ENCODE results near the gene GPR146.

The GPR146 gene

DNA sequence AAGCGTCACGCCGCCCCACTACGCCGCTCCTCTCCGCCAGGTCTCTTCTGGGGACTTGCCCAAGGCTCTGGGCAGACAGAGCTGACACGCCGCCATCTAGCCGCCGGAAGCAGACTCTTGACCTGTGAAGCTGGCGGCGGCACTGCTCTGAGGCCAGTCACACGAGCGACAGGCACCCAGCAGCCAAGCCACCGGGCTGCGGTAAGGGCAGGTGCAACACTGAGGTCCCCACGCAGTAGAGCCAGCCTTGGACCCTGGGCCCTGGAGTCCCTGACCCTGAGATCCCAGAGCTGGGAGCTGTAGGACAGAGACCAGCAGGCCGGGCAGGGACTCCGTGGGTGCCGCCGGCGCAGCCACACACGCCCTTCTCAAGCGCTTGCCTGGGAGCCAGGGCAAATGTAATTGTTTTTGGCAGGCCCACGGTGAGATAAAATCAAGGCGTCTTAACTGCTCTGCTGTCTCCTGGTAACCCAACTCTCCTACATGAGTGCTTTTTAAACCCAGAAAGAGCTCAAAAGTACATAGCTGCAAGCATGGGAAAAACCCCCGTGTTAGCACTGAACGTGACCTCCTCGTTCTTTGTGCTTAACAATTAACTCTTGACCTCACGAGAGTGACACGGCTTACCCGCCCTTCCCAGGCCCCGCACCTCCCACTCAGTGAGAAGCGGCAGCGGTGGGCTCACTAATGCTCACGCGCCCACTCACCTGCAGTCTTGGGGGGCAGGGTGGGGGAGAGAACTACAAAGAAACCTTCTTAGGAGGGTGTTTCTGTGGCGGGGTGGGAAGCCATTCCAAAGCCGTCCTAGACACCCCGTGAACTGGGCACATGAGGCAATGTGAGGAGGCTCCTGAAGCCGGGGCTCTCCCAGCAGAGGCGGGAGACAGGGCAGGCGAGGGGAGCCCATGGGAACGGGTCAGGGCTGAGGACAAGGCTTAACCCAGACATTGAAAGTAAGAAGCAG is 52.1 kb downstream of the GPR146 start:
- no peak for DNase-seq

- DNase-seq: no peak
Measured at GRCh38 chr7:1097120-1097504, 52.8 kb downstream of the GPR146 start.

GRCh38 chr7:1098243-1099153 is 54.2 kb downstream of the GPR146 start:
- no peak for DNase-seq

GRCh38 chr7:1099154-1099542 is 54.8 kb downstream of the GPR146 start:
- no peak for DNase-seq

DNA sequence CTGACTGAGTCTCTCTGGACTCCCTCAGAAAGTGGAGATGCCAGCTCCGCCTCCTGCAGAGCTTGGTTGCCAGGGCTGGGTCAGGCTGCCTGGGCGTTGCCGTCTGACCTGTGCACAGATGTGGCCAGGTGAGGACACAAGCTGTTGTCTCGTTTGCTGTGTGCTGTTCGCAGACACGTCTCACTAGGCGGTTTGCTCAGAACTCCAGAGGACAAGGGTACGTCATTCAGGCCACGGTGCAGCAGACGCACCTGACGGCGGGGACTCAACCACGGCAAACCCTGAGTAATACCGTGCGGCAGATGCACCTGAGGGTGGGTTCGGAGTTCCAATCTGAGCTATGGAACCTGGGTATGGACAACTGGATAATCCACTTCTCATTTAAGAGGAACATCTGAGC is 55.3 kb downstream of the GPR146 start:
- no peak for DNase-seq

- DNase-seq: no peak
Measured at GRCh38 chr7:1100386-1100785, 56.0 kb downstream of the GPR146 start.

DNA sequence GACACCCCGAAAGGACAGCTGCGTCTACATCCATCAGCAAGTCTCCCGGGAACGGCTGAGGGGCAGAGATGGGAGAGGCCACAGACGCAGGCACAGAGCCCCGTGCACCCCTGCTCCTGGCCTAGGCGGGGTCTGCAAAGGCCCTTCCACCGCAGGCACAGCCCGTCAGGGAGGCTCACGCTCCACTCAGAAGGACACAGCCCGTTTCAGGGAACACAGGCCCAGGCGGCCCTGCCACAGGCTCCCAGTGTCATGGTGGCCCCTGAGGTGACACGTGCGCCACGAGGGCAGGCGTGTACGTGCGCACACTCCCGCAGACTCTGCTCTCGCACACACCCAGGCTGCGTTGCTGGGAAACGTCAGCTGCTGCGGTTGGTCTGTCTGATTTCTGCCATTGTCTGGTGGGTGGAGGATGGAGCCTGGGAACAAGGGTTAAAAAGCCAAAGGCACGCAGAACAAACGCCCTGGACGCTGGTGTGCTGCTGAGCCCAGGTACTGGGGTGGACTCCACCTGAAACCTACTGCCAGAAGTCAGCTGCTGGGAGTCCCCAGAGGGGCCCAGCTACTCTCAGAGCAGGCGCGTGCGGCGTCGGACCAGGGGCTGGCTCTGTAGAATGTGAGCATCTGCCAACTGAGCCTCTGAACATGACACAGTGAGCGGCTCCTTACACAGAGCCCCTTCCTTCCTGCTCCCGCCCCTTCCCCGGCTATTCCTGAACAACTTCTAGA is 56.7 kb downstream of the GPR146 start:
- no peak for DNase-seq

DNA sequence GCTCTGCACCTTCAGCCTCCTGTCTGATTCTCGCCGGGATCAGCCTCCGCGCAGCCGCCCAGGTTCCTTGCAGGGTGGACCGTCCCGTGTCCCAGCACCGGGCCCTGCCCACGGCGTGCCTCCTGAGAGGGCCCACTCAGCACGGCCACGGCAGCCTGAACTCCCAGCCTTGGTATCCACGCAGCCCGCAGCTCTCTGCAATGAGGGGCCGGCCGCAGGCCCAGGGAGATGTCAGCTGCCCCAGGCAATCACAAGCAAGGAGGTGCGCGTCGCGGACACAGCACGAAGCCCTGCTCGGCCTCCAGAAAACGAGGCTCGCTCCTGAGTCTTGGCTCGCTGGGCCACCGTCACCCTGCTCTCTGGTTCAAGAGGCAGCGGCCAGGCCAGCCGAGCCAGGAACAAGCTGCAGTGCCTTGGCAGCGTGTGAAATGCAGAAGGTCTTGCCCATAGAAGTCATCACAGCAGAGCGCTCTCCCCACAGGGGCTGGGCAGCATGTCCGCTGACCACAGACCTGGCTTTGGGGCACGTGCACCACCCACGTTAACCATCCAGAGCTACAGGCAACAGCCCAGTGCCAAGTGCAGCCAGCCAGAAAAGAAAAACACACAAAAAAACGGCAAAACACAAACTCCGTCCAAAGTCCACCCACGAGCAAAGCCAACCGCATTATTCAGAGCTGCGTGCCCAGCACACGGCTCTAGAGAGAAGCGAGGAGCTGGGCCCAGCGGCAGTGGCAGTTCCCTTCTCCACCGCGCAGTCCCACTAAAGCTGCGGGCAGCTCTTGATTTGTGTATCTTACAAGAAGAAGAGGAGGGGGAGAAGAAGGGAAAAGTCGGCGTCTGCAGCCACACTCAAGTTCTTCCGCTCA is 57.5 kb downstream of the GPR146 start:
- DNase-seq: no peak

GRCh38 chr7:1103009-1103788 is 58.9 kb downstream of the GPR146 start:
- DNase-seq: no peak

- DNase-seq: no peak
Measured at GRCh38 chr7:1103789-1104515, 59.6 kb downstream of the GPR146 start.

GRCh38 chr7:1104516-1105179 is 60.3 kb downstream of the GPR146 start:
- no peak for DNase-seq

DNA sequence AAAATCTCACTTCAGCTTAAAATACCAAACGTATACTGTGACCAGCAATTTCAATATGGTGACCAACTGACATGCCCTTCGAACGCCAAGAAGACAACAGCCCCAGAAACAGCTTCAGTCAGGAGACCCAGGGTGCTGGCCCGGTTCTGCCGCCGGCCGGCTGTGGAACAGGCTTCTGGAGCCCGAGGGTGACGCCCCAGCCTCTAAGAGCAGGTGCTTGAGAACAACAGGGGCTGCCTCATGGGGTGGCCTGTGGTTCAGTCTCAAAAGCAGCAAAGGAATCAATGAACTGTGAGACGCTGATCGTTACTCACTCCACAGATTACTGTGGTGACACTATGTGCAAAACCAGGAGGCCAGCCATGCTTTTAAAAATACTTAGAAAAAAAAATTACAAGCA is 60.8 kb downstream of the GPR146 start:
- DNase-seq: no peak

- no peak for DNase-seq
Measured at GRCh38 chr7:1106063-1106792, 61.9 kb downstream of the GPR146 start.

GRCh38 chr7:1106793-1107421 is 62.6 kb downstream of the GPR146 start:
- DNase-seq: no peak

GRCh38 chr7:1108264-1108920 is 64.0 kb downstream of the GPR146 start:
- DNase-seq: no peak
